GM12892 (cell line): Measurements from ENCODE around the gene STAMBPL1.
"Not testable (repeated sequence)": the region's sequence is repeated elsewhere in the genome, so short reads cannot be mapped to it uniquely, and the experiment has no call there.

Experiments
- DNase-seq: peaks from one replicate; pipeline ENCODE4 v3.0.0; 2011; ENCODE audit not compliant: insufficient read length
- FAIRE-seq: peaks from 2 replicates; lab custom pipeline; 2011; peaks lifted over from hg19 to GRCh38; lab: Jason Lieb, UNC
- POLR2A ChIP-seq: IDR thresholded peaks from 2 replicates; pipeline ENCODE4 v1.6.1; 2011; ENCODE audit warnings: low read depth, low read length, control low read depth
- POLR2AphosphoS5 ChIP-seq: IDR thresholded peaks from 2 replicates; pipeline ENCODE4 v1.6.1; 2011; ENCODE audit warnings: low read depth, low read length, control low read depth
- TAF1 ChIP-seq: IDR thresholded peaks from 2 replicates; pipeline ENCODE4 v1.6.1; 2011; ENCODE audit warnings: low read depth, mild to moderate bottlenecking, control low read depth, low read length, borderline replicate concordance

Gene STAMBPL1

GRCh38 chr10:88931548-88931947 lies 51.5 kb downstream of the STAMBPL1 start:
- no peak for DNase-seq
- peak; percentile 14 for FAIRE-seq
- TF ChIP-seq POLR2AphosphoS5 = no peak
- TF ChIP-seq POLR2A = no peak
- no peak for TF ChIP-seq TAF1

- FAIRE-seq, DNase-seq: not testable (repeated sequence)
Observed at GRCh38 chr10:88932029-88932428, 52.0 kb downstream of the STAMBPL1 start.

GRCh38 chr10:88932539-88933256 lies 52.7 kb downstream of the STAMBPL1 start:
- FAIRE-seq (peak; percentile 98), DNase-seq (no peak)
- TF ChIP-seq POLR2AphosphoS5 (no peak), POLR2A (no peak), TAF1 (no peak)

GRCh38 chr10:88933564-88933963 lies 53.5 kb downstream of the STAMBPL1 start:
- DNase-seq = no peak
- TF ChIP-seq POLR2AphosphoS5 (no peak), POLR2A (no peak), TAF1 (no peak)
- FAIRE-seq = no peak

- DNase-seq (no peak), FAIRE-seq (peak; percentile 96)
- TF ChIP-seq POLR2A = no peak
- TF ChIP-seq TAF1 = no peak
- no peak for TF ChIP-seq POLR2AphosphoS5
Observed at GRCh38 chr10:88934900-88935672, 55.0 kb downstream of the STAMBPL1 start.

GRCh38 chr10:88936656-88937055 lies 56.6 kb downstream of the STAMBPL1 start:
- DNase-seq (no peak), FAIRE-seq (no peak)
- TF ChIP-seq TAF1 (no peak), POLR2A (no peak)

- no peak for FAIRE-seq
- no peak for DNase-seq
- no peak for TF ChIP-seq POLR2AphosphoS5
- no peak for TF ChIP-seq TAF1
- no peak for TF ChIP-seq POLR2A
Observed at GRCh38 chr10:88938039-88938438, 58.0 kb downstream of the STAMBPL1 start.

- FAIRE-seq = no peak
- DNase-seq = no peak
- TF ChIP-seq POLR2A (no peak), POLR2AphosphoS5 (no peak), TAF1 (no peak)
Observed at GRCh38 chr10:88938938-88939337, 58.9 kb downstream of the STAMBPL1 start.

- DNase-seq = no peak
- TF ChIP-seq POLR2AphosphoS5 (no peak), TAF1 (no peak)
- FAIRE-seq = no peak
Observed at GRCh38 chr10:88941026-88941425, 61.0 kb downstream of the STAMBPL1 start.

GRCh38 chr10:88943778-88944177 lies 63.7 kb downstream of the STAMBPL1 start:
- no peak for DNase-seq
- TF ChIP-seq TAF1 (no peak), POLR2A (no peak), POLR2AphosphoS5 (no peak)
- FAIRE-seq = peak; percentile 14

GRCh38 chr10:88944813-88945212 lies 64.8 kb downstream of the STAMBPL1 start:
- FAIRE-seq (peak; percentile 44), DNase-seq (no peak)
- TF ChIP-seq POLR2AphosphoS5 (no peak), TAF1 (no peak), POLR2A (no peak)

GRCh38 chr10:88946200-88946599 lies 66.2 kb downstream of the STAMBPL1 start:
- DNase-seq = no peak
- no peak for FAIRE-seq
- no peak for TF ChIP-seq POLR2AphosphoS5
- TF ChIP-seq POLR2A = no peak
- TF ChIP-seq TAF1 = no peak
